Suprapubic skin (tissue), 4 donors: ENCODE measurements around the gene RGS17. TPM values are rescaled to one million over a fixed set of nuclear protein-coding genes. Genes with fewer than 3 reads are reported as not detected.
"Not testable (repeated sequence)": the region's sequence is repeated elsewhere in the genome, so short reads cannot be mapped to it uniquely, and the experiment has no call there.

Experiments
- DNase-seq, 2 donors: peaks; one replicate each; pipeline ENCODE4 v3.0.0-alpha.2; 2019; ENCODE audit warnings: low spot score in 2 of 2
- H3K27ac ChIP-seq: fragments of 200-600 bp; sonication (generic); one replicate; pipeline ENCODE4 v1.5.1; 2019
- H3K27me3 ChIP-seq: fragments of 200-600 bp; sonication (generic); one replicate; pipeline ENCODE4 v1.5.1; 2019
- H3K36me3 ChIP-seq: fragments of 200-600 bp; sonication (generic); one replicate; pipeline ENCODE4 v1.5.1; 2019
- H3K4me1 ChIP-seq: fragments of 200-600 bp; sonication (generic); one replicate; pipeline ENCODE4 v1.5.1; 2019
- H3K4me3 ChIP-seq: fragments of 200-600 bp; sonication (generic); one replicate; pipeline ENCODE4 v1.5.1; 2019; ENCODE audit warnings: mild to moderate bottlenecking
- H3K9me3 ChIP-seq: fragments of 200-600 bp; sonication (generic); one replicate; pipeline ENCODE4 v1.5.1; 2019
- EP300 ChIP-seq: sonication (generic); formaldehyde crosslinking; IDR thresholded peaks from one replicate; pipeline ENCODE4 v1.6.1; 2017; ENCODE audit warnings: antibody characterized with exemption
- POLR2A ChIP-seq, 2 donors: fragments of 450-650 bp; IDR thresholded peaks; one replicate each; pipeline ENCODE4 v1.6.1; 2017; ENCODE audit warnings: antibody characterized with exemption in 2 of 2, mild to moderate bottlenecking in 2 of 2, moderate library complexity in 2 of 2
- POLR2AphosphoS5 ChIP-seq, 3 donors: sonication (generic); formaldehyde crosslinking; IDR thresholded peaks; one replicate each; pipeline ENCODE4 v1.6.1; 2017; ENCODE audit warnings: antibody characterized with exemption in 3 of 3
- WGBS: methylation state at CpG from one replicate; pipeline ENCODE4 v1.1.5; 2018; 5-methylcytosine and 5-hydroxymethylcytosine counted together
- total RNA-seq, 4 donors: library from RNA; depleted of rRNA; stranded (reverse); fragments of >200 nt; gene quantifications; one replicate each; pipeline ENCODE4 v1.1.0, GENCODE V29; 2016
- TF ChIP-seq, protein P1 (sequence below), 2 donors: fragments of 200-600 bp in 1 of 2; fragments of 450-650 bp in 1 of 2; sonication (generic) in 1 of 2; IDR thresholded peaks; one replicate each; pipeline ENCODE4 v1.5.1; 2016 to 2019; ENCODE audit warnings: antibody characterized with exemption in 2 of 2, mild to moderate bottlenecking in 1 of 2, moderate library complexity in 1 of 2

RGS17 gene
- total RNA-seq, 4 donors from 2014 or later = 0.08 to 1.8 (median 0.26) TPM

DNA sequence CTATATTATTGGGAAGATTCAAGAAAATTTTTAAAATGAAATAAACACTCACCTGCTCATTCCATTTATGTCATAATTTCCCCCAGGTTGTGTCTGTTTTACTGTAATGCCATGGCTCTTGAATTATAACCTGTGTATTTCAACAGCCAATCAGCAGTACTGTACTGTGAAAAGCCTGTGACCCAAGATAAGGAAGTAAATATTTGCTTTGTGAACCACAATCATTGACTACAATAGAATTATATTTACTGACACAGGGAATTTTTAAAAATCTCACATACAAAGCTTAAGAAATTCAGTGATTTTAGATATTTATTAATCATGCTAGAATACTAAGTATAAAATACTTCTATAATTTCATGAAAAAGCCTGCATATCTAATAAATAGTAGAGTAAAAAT is 6.0 kb downstream of the RGS17 start:
- Histone ChIP-seq H3K27ac (no peak overlapping the region), H3K4me3 (no peak overlapping the region), H3K9me3 (no peaks in the 10 kb centered on the region), H3K36me3 (no peaks in the 10 kb centered on the region), H3K27me3 (peaks cover 29% of the 10 kb centered on the region), H3K4me1 (peaks cover 8% of the 10 kb centered on the region)
- TF ChIP-seq POLR2A (IDR thresholded peaks at IDR 0.05) = no peak
- no peak for TF ChIP-seq EP300
- TF ChIP-seq POLR2AphosphoS5 (IDR thresholded peaks at IDR 0.05) = no peak
- TF ChIP-seq, protein P1, sequence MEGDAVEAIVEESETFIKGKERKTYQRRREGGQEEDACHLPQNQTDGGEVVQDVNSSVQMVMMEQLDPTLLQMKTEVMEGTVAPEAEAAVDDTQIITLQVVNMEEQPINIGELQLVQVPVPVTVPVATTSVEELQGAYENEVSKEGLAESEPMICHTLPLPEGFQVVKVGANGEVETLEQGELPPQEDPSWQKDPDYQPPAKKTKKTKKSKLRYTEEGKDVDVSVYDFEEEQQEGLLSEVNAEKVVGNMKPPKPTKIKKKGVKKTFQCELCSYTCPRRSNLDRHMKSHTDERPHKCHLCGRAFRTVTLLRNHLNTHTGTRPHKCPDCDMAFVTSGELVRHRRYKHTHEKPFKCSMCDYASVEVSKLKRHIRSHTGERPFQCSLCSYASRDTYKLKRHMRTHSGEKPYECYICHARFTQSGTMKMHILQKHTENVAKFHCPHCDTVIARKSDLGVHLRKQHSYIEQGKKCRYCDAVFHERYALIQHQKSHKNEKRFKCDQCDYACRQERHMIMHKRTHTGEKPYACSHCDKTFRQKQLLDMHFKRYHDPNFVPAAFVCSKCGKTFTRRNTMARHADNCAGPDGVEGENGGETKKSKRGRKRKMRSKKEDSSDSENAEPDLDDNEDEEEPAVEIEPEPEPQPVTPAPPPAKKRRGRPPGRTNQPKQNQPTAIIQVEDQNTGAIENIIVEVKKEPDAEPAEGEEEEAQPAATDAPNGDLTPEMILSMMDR (IDR thresholded peaks at IDR 0.05) = no peak
- DNase-seq = no peak

DNA sequence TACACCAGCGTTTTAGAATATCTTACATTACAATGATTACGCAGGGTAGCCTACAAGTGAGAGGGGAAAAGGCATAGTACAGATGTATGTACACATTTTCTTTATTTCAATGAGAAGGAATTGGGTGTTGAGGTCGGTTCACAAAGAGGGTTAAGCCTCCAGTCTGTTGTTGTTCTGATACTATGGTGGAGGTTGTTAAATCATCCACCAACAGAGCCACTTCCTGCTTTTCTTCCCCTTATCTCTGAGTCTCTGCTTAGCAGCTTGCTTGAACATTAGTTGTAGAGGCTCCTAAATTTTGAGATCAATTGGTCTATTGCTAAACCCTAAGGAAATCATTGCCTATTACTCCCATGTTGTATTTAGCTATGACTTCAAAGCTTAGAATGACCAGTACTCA is 7.3 kb downstream of the RGS17 start:
- Histone ChIP-seq H3K36me3 (no peaks in the 10 kb centered on the region), H3K4me1 (no peaks in the 10 kb centered on the region)
- WGBS = 69% methylated on average over 3 of the region's 3 CpGs

DNA sequence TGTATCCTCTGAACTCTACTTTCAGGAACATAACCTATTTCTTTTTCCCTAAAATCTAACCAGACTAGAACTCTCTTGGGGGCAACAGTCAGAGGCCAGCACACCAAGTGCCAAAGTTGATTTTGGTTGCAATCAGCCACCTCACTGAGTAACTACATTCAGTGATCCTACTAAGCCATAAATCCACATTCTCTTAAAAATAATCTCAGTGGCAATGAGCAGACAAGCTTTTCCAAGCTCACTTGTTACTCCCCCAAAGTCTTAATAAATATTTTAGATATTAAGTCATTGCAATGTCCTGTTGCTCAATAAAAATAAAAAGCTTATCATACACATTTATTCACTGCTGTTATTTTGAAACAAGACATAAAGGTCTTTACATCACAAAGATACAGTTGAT is 9.8 kb downstream of the RGS17 start:
- Histone ChIP-seq H3K27me3 (peaks cover 3% of the 10 kb centered on the region), H3K9me3 (no peaks in the 10 kb centered on the region), H3K36me3 (no peaks in the 10 kb centered on the region), H3K27ac (no peak overlapping the region), H3K4me3 (no peak overlapping the region), H3K4me1 (no peaks in the 10 kb centered on the region)
- TF ChIP-seq, protein P1 (IDR thresholded peaks at IDR 0.05) = no peak
- no peak for TF ChIP-seq POLR2A (IDR thresholded peaks at IDR 0.05)
- no peak for TF ChIP-seq EP300
- TF ChIP-seq POLR2AphosphoS5 (IDR thresholded peaks at IDR 0.05) = no peak
- DNase-seq = no peak

More for the DNA sequence above, 7.3 kb downstream of the RGS17 start:
- no peak for DNase-seq
- Histone ChIP-seq H3K9me3 (no peaks in the 10 kb centered on the region), H3K27ac (no peak overlapping the region), H3K27me3 (peaks cover 17% of the 10 kb centered on the region), H3K4me3 (no peak overlapping the region)
- TF ChIP-seq POLR2AphosphoS5 (IDR thresholded peaks at IDR 0.05) (no peak), POLR2A (IDR thresholded peaks at IDR 0.05) (no peak), EP300 (no peak)
- TF ChIP-seq, protein P1 (IDR thresholded peaks at IDR 0.05) = no peak

DNA sequence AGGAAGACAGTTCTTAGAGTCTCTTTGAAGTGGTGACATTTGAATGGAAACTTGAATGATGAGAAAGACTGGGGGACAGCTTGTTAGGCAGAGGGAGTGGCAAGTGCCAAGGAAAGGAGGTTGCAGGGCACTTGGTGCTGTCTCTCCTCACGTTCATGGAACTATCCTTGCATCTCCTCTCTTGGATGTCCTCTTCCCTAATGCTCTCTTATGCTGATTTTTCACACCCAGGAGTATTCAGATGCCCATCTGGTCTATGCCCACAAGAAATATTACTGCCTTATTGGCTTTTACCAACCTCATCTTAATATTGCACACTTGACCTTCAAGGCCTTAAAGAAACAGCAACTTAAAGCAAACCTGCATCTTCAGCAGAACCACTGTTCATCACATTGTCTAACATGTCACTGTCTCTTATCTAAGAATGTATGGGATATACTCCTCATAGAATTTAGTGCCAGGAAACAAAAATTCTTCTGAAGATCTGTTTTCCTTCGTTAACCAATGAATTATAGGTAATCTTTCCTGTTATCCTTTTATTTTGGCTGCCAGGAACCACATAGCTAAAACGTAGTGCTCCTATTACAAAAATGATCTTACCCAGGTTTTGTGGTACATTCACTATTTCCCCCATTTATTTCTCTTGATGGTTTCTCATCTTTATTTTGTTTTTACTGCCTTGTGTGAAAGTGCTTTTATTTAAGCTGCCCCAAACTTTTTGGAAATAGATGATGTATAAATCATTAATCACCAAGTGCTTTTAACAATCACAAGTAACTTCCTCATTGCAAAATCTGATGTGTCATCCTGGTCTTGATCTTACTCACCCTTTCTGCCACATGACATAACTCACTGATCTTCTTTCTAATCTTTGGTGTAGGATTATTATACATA is 12.8 kb downstream of the RGS17 start:
- TF ChIP-seq, protein P1 (IDR thresholded peaks at IDR 0.05) = no peak
- TF ChIP-seq POLR2AphosphoS5 (IDR thresholded peaks at IDR 0.05) (no peak), EP300 (no peak), POLR2A (IDR thresholded peaks at IDR 0.05) (no peak)

DNA sequence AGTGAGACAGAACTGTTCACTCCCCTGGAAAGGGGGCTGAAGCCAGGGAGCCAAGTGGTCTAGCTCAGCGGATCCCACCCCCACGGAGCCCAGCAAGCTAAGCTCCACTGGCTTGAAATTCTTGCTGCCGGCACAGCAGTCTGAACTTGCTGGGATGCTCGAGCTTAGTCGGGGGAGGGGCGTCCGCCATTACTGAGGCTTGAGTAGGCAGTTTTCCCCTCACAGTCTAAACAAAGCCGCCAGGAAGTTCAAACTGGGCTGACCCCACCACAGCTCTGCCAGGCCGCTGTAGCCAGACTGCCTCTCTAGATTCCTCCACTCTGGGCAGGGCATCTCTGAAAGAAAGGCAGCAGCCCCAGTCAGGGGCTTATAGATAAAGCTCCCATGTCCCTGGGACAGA is 20.0 kb downstream of the RGS17 start:
- not testable (repeated sequence) for H3K27me3 ChIP-seq, H3K4me3 ChIP-seq, H3K4me1 ChIP-seq, H3K27ac ChIP-seq, DNase-seq, H3K36me3 ChIP-seq, H3K9me3 ChIP-seq
- 86% methylated on average over 7 of the region's 9 CpGs for WGBS

More for the DNA sequence above, 12.8 kb downstream of the RGS17 start:
- H3K36me3 ChIP-seq = no peaks in the 10 kb centered on the region
- no peak for DNase-seq
- H3K4me3 ChIP-seq = no peak overlapping the region
- peaks cover 4% of the 10 kb centered on the region for H3K9me3 ChIP-seq
- no peaks in the 10 kb centered on the region for H3K27me3 ChIP-seq
- no peak overlapping the region for H3K27ac ChIP-seq
- 57% methylated on average over 3 of the region's 3 CpGs for WGBS
- no peaks in the 10 kb centered on the region for H3K4me1 ChIP-seq

DNA sequence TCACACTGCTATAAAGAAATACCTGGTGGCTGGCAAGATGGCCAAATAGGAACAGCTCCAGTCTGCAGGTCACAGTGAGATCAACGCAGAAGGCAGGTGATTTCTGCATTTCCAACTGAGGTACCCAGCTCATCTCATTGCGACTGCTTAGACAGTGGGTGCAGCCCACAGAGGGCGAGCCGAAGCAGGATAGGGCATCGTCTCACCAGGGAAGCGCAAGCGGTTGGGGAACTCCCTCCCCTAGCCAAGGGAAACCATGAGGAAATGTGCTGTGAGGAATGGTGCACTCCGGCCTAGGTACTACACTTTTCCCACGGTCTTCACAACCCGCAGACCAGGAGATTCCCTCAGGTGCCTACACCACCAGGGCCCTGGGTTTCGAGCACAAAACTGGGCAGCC is 20.5 kb downstream of the RGS17 start:
- not testable (repeated sequence) for H3K36me3 ChIP-seq, H3K27ac ChIP-seq, H3K27me3 ChIP-seq, DNase-seq, H3K4me1 ChIP-seq, H3K9me3 ChIP-seq, H3K4me3 ChIP-seq
- WGBS = 89% methylated on average over 4 of the region's 11 CpGs
